Lower lobe of right lung (tissue), 2 donors: ENCODE data around the gene LZTS3. TPM values are rescaled to one million over a fixed set of nuclear protein-coding genes. Genes with fewer than 3 reads are reported as not detected.
A peak's percentile ranks its signal among the peaks of the same experiment; 100 is the strongest.

Source experiments
- ATAC-seq, 2 donors: fragments of 200-7000 bp; cut with Tn5 transposase; one replicate each; pipeline ENCODE4 v1.9.1; 2020 to 2022; ENCODE audit warnings: mild to moderate bottlenecking in 2 of 2, moderate library complexity in 2 of 2
- DNase-seq: peaks from one replicate; pipeline ENCODE4 v3.0.0-alpha.2; 2020
- H3K27ac ChIP-seq: fragments of 200-600 bp; one replicate; pipeline ENCODE4 v1.8.0; 2022
- H3K27me3 ChIP-seq: fragments of 200-600 bp; one replicate; pipeline ENCODE4 v1.8.0; 2022; ENCODE audit warnings: low read depth
- H3K36me3 ChIP-seq: fragments of 200-600 bp; one replicate; pipeline ENCODE4 v1.8.0; 2022; ENCODE audit warnings: mild to moderate bottlenecking
- H3K4me1 ChIP-seq: fragments of 200-600 bp; one replicate; pipeline ENCODE4 v1.8.0; 2022
- H3K4me3 ChIP-seq: fragments of 200-600 bp; one replicate; pipeline ENCODE4 v1.8.0; 2022; ENCODE audit warnings: mild to moderate bottlenecking
- H3K9me3 ChIP-seq: fragments of 200-600 bp; one replicate; pipeline ENCODE4 v1.8.0; 2022
- intact Hi-C: fragments of 100-400 bp; cut with DNase I; formaldehyde crosslinking; loops from one replicate; pipeline ENCODE4 v1.11.0; 2022
- total RNA-seq: library from RNA; stranded (reverse); fragmentation: NEBNext Ultra II Directional; extraction: Animal tissue kit (Norgen Biotek cat#: 25700); gene quantifications from one replicate; pipeline ENCODE4 v1.2.1, GENCODE V29; 2021
- TF ChIP-seq, protein P1 (sequence below): fragments of 200-600 bp; IDR thresholded peaks from one replicate; pipeline ENCODE4 v1.8.0; 2022; ENCODE audit warnings: antibody characterized with exemption, mild to moderate bottlenecking
- donor health status: DM: no; HTN: yes; CAD: no; lungs with severe emphysema.

LZTS3 gene
- total RNA-seq, 1 donor from 2014 or later: 18.5 TPM

DNA sequence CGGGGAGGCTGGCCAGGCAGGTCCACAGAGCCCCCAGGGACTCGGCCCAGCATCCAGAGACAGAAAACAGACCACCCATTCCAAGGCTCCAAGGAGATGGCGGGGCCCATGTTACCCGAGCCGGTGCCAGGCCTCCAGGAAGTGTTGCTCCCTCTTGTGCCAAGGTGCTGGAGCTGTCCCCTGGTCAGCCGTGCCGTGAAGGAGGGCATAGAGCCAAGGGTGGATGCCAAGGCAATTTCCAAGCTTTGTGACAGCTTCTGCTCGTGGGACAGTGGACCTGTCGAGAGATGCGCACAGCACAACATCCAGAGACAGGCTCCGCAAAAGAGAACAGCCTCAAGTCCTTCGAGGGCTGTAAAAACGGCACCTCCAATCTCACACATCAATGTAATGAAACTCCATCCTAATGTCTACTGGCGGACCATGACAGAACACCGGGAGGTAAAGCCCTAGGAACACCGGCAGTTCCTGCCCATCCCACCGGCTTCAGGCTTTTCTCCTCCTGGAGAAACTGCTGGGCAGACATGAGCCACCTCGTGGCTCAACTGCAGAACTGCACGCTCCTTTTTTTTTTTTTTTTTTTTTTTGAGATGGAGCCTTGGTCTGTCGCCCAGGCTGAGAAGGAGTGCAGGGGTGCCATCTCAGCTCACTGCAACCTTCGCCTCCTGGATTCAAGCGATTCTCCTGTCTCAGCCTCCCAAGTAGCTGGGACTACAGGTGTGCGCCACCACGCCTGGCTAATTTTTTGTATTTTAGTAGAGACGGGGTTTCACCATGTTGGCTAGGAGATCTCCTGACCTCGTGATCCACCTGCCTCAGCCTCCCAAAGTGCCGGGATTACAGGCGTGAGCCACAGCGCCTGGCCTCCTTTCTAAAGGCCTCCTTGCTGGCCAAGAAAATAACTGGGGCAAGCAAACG lies 57.9 kb downstream of the LZTS3 start:
- intact Hi-C loops: no loop called here
- Histone ChIP-seq H3K4me3 (no peak overlapping the region), H3K27ac (no peak overlapping the region), H3K27me3 (no peaks in the 10 kb centered on the region), H3K4me1 (peaks cover 8% of the 10 kb centered on the region), H3K36me3 (peaks cover 18% of the 10 kb centered on the region), H3K9me3 (no peaks in the 10 kb centered on the region)
- TF ChIP-seq, protein P1, sequence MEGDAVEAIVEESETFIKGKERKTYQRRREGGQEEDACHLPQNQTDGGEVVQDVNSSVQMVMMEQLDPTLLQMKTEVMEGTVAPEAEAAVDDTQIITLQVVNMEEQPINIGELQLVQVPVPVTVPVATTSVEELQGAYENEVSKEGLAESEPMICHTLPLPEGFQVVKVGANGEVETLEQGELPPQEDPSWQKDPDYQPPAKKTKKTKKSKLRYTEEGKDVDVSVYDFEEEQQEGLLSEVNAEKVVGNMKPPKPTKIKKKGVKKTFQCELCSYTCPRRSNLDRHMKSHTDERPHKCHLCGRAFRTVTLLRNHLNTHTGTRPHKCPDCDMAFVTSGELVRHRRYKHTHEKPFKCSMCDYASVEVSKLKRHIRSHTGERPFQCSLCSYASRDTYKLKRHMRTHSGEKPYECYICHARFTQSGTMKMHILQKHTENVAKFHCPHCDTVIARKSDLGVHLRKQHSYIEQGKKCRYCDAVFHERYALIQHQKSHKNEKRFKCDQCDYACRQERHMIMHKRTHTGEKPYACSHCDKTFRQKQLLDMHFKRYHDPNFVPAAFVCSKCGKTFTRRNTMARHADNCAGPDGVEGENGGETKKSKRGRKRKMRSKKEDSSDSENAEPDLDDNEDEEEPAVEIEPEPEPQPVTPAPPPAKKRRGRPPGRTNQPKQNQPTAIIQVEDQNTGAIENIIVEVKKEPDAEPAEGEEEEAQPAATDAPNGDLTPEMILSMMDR: peak; percentile 84
- no peak for DNase-seq
- peak; percentile 30 to 60 for ATAC-seq

Other genes starting within 250 kb of the LZTS3 start
- gene GNRH2, start 129.9 kb downstream of the LZTS3 start, total RNA-seq: not detected
- 31.0 TPM for gene MRPS26, start 127.5 kb downstream of the LZTS3 start, total RNA-seq
- gene OXT, start 101.9 kb downstream of the LZTS3 start, total RNA-seq: not detected
- not detected for gene AVP, start 88.8 kb downstream of the LZTS3 start, total RNA-seq
- 16.4 TPM for gene FASTKD5, start 13.7 kb downstream of the LZTS3 start, total RNA-seq
- 5.8 TPM for gene UBOX5, start 13.7 kb downstream of the LZTS3 start, total RNA-seq
- gene DDRGK1, start 31.1 kb upstream of the LZTS3 start, total RNA-seq: 89.8 TPM
- gene ITPA, start 35.9 kb upstream of the LZTS3 start, total RNA-seq: 40.9 TPM
- gene SLC4A11, start 65.6 kb upstream of the LZTS3 start, total RNA-seq: 5.0 TPM
- 24.0 TPM for gene DNAAF9, start 234.1 kb upstream of the LZTS3 start, total RNA-seq